Activated T-cell treated with anti-CD3 and anti-CD28 coated beads, Interleukin-2, amount 50 U/mL, for 1 hour (primary cell): ENCODE results near the gene EPB41L3.
"Not testable (repeated sequence)": the region's sequence is repeated elsewhere in the genome, so short reads cannot be mapped to it uniquely, and the experiment has no call there.

Experiments
- DNase-seq: peaks from one replicate; pipeline ENCODE4 v3.0.0-alpha.2; 2020

EPB41L3 gene

DNA sequence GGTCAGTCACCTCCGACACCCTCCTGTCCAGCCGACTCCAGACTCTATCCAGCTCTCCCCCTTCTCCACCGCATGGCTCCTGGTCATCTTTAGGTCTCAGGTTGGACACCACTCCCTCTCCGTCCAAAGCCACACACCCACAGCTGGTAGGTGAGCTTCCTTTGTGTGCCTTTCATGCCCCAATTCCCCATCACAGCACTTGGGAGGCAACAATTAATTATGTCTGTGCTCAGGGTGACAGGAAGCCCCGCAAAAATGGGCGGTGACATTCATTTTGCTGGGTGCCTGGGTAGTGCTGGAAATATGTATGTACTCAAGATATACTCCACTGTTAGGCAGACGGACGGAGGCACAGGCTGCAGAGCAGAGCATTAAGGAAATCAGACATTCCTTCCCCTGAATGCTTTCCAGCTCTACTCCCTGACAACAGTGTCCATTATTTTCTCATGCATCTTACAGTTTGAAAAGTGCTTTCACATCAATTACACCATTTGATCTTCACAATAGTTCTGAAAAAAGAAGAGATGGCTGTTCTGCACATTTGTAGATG lies 13.1 kb downstream of the EPB41L3 start:
- no peak for DNase-seq

DNA sequence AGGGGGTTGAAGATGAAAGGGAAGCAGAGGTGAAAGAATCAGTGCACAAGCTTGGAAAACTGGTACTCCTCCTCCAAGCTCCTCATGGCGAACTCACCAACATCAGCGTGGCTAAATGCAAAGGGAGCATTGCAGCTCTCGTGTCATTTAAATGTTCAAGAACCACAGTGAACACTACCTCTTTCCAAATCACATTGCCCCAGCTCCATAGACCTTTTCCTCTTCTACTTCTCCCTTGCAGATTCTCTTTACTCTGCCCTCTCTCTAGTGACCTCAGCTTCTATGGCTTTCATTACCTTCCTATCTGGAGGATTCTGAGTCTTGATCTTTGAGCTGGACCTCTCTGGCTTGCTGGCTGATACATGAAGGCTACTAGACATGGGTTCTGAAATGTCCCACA lies 14.3 kb downstream of the EPB41L3 start:
- DNase-seq: no peak

- no peak for DNase-seq
These were observed 16.2 kb downstream of the EPB41L3 start for GRCh38 chr18:5527603-5528002.

DNA sequence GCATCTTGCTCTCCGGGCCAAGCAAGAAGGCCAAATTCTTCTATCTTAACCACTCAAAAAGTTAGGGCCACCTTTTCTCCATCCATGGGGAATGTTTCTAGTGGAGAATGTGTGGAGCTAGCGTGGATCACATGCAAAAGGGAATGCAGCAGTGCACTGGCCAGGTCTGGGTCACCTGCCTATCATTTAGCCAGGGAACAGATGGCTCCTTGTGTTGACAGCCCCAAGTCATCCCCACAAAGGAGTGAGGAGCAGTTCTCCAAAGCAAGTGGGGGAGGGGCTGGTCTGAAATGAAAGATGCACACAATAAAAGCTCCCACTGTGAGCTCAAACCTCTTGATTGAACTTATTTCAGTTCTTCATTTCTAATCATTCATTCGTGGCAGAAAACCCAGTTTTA lies 19.1 kb downstream of the EPB41L3 start:
- no peak for DNase-seq

DNA sequence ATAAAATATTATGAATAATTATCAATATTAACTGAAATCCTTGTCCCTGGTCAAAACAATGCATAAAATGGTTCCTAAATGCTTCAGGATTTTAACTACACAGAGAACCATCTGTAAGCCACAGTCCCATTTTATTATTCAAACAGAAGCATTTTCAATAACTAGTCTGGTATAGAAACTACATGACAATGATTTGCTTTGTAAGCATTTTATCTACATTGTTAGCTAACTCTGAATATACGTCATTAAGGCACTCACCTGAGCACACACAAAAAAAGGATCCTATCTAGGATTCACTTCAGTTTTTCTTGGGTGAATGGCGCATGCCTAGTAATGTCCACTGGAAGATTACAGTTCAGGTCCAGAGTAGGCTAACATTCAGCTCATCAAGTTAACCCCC lies 22.8 kb downstream of the EPB41L3 start:
- no peak for DNase-seq

GRCh38 chr18:5520464-5520863 lies 23.3 kb downstream of the EPB41L3 start:
- DNase-seq: no peak

DNA sequence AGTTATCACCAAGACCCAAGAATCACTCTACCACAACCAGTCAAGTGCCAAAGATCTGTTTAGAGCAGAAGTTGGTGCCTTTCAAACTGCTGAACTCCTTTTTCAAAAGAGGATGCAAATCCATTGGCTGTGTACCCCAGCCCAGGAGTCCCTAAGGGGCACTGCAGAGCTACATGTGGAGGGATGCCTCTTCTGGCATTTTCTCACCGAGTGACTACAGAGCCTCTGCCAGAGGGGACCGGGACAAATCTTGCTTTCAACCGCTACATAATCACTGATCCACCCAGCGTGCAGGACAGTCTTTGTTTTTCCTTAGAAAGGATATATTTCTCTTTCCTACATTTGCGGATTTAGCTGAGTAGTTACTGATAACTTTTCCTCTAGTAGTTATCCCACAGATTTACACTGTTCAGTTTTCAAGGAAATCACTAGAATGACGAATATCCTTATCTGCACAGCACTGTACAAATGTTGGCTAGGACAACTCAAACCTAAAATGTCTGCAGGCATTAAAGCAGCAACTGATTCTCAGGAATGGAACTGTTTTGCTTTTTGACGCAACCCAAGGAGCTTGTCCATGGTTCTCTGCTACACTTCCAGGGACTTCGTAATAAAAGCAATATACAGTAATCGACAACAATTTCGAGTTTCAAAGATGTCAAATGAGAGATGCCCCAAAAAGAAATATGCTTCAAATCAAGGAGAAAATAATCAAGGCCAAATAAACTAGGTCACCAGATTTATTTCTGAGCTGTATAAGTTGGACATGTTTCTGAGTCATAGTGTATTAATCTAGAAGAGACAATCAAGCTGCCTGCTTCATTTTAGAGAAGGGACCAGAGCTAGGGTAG lies 24.1 kb downstream of the EPB41L3 start:
- DNase-seq: no peak

DNA sequence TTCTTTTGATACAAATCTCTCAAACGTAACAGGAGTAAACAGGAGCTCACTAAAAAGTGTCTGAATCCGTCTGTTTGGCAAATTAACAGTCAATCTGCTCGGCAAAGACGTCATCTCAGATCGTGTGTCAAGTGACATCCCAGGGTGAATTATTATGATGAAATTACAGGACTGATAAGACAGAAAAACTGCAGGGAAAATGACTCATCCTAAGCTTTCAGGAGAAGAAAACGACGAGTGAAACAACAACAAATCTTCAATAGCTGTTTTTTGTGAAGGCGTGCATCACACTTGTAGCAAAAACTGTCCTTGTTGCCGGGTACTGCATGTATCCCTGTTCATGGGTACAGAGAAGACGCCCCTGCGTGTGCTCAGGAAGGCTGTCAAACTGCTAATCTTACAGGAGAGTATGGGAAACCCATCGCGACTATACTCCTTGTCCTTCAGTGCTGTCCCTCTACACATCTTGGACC lies 24.9 kb downstream of the EPB41L3 start:
- no peak for DNase-seq

DNA sequence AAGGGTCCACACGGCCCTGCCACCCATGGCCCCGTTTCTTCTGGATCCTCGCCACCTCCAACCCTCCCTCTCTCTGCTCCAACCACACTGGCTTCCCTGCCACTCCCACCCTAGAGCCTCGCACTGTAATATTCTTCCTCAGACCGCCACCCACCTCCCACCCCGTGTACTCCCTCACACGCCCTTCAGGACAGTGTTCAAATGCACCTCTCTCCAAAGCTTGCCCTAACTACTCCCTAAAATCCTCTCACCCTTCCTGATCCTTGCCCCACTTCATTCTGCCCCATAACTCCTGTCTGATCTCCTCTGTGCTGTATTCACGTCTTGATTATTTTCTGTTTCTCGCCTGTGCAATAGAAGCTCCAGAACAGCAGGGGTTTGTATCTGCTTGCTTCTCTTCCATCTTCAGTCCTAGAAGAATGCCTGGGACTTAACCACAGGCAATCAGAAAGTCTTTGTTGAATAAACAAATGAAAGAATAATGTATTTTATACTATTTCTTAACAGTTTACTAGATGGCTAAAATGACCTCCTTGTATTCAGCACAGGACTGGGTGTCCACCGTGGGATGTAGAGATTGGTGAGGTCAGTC lies 25.5 kb downstream of the EPB41L3 start:
- DNase-seq: no peak

- no peak for DNase-seq
These were observed 27.0 kb downstream of the EPB41L3 start for GRCh38 chr18:5516841-5517240.

DNA sequence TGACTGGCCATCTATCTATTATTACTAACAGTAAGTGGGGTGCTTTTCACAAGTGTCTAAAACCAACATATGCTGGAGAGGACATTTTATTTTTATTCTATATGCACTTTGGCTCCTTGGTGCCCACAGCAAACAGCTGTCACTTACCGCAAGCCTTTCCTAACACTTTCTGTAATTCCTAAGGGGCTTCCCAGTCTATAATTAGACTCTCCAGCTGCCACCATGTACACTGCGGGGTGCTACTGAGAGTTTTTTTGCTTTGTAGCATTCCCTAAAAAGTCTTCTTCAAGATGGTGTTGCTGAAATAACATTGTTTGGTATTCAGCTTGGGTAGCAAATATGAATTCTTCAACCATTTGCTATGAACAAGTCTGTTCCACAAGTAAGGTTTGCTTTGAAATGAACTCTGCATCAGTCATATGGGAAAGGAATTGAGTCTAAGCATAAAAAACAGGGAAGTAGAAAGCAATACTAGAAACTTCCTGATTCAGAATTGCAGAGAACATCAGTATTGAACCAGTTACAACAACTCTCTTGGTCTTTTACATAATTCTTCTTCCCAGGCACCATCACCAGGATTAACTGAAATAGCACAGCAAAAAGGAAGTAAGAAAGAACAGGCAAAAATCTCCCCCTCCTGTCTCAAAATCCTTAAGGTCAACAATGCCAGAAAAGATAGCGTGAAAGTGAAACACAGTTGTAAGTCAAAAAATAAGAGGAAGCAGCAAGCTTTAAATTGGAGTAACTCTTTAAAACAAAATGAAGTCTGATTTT lies 28.6 kb downstream of the EPB41L3 start:
- no peak for DNase-seq

GRCh38 chr18:5513947-5514346 lies 29.9 kb downstream of the EPB41L3 start:
- DNase-seq: no peak

DNA sequence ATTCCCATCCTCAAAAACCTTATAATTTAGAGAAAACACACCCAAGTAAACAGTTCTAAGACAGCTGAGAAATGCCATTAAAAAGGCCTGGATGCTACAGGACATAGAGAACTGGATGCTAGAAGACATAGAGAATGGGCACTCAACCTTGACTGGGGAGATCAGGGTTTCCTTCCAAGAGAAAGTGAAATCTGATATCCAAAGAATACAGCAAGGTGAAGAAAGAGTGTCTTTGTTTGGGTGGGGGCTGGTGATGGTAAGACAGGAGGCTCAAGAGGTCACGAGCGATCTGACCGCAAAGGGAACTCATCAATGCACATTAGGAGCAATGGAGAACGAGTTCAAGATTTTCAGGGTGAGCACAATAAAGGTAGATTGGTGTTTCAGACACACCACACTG lies 31.6 kb downstream of the EPB41L3 start:
- DNase-seq: no peak

GRCh38 chr18:5511541-5511940 lies 32.3 kb downstream of the EPB41L3 start:
- not testable (repeated sequence) for DNase-seq

DNA sequence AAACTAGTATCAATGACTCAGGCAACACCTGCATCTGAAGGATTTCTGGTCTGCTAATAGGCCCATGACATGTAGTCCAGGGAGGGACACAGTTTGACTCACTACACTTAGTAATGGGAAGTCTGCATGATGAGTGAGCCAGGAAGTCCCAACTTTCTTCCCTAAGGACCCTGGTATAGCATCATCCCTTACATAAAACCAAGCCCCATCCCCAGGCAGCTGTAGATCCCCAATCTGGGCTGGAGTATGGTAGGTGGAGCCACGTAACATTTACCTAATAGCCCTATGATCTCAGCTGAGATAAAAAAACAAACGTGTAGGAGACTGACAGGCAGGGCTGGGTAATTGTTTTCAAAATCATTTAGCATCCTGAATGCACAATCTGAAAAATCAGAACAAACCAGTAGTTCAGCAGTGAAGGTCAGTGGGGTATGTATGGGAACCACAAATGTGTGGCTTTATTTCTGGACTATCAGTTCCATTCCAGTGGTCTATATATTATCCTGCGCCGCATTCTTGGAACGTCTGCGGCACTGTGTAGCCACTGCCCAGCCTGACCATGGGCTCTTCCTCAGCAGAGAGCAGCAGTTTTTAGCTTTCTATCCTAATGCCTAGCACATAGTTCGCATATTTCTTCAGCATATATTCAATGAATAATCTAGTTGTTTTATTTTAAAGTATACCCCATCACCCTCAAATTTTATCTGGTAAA lies 33.5 kb downstream of the EPB41L3 start:
- DNase-seq: no peak

GRCh38 chr18:5508821-5509220 lies 35.0 kb downstream of the EPB41L3 start:
- DNase-seq: no peak

GRCh38 chr18:5507756-5508155 lies 36.0 kb downstream of the EPB41L3 start:
- DNase-seq: no peak

DNA sequence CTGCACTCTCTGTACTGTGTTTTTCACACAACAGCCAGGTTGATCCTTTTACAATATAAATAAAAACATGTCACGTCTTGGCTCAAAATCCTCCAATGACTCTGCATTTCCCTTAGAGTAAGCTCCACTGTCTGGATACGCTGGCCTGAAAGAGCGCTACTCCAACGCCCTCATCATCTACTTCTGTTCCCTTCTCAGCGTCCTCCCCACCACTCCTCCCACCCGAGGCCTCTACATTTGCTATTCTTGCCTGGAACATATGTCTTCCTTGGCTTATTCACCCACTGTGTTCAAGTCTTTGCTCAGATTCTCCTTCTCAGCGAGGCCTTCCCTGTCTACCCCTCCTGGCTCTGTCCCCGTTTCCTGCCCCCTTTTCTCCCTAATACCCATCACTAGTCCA lies 37.6 kb downstream of the EPB41L3 start:
- DNase-seq: no peak

- DNase-seq: no peak
These were observed 40.1 kb downstream of the EPB41L3 start for GRCh38 chr18:5503740-5504139.

DNA sequence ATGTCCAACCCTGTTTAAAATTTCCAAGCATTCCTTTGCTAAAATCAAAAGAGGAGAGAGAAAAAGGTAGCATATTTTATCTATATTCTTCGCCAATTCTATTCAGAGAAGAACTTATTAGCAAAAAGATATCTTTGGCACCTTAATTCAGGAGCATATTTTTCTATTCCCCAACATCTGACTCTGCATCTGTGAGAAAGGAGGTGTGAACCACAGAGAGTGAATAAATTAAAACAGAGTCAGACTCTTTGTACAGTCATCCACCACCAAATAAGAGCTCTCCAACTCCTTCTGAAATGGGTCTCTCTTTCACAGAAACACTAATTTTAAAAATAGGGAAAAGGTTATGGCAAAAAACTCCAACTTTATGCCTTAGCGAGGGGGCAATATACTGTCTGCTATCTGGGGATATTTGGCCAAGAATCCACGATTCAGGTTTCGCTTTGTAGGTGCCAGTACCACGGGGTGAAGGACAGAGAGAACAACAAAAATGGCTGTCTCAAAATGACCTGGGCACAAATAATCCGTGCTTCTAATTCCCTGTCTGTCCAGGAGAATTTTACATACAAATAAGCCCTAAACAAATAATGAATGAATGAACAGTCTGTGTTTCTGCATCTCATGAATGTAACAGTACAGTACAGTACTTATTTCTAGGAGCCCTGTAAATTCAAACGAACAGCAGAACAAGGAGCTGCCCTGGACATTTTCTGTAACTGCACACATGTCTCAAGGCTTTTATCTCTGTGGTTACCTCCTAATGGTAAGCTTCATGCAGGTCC lies 43.4 kb downstream of the EPB41L3 start:
- no peak for DNase-seq

DNA sequence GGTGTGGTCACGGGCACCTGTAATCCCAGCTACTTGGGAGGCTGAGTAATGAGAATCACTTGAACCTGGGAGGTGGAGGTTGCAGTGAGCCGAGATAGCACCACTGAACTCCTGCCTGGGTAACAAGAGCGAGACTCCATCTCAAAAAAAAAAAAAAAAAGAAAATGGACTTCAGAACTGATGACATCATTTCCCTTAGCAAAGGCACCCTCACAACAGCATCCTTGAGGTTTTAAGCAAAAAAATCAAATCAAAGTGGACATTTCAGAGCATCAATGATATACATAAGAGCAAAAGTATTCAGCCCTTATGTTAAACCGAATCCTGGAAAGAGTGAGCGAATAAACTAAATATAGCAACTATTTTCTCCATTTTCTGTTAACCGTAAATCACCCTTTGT lies 45.3 kb downstream of the EPB41L3 start:
- DNase-seq: no peak

GRCh38 chr18:5496305-5496704 lies 47.5 kb downstream of the EPB41L3 start:
- no peak for DNase-seq
